CD4-positive, CD25-positive, alpha-beta regulatory T cell (primary cell): ENCODE results near the gene SCYL3. TPM values are rescaled to one million over a fixed set of nuclear protein-coding genes. Genes with fewer than 3 reads are reported as not detected.

Experiments used
- ATAC-seq, 2 donors: fragments of 150-1000 bp; cut with Tn5 transposase; one replicate each; pipeline ENCODE4 v1.10.0; 2021; ENCODE audit warnings: low read depth in 2 of 2, moderate number of reproducible peaks in 2 of 2, moderate library complexity in 1 of 2
- DNase-seq, 3 donors: peaks; one replicate each; pipeline versions ENCODE4 v3.0.0 to v3.0.0-alpha.2; 2012 to 2022; ENCODE audit warnings: mixed read lengths in 1 of 3
- H3K27ac ChIP-seq: one replicate; pipeline ENCODE4 v1.7.0; 2013; ENCODE audit warnings: mild to moderate bottlenecking, low read length; ENCODE audit not compliant: insufficient read depth, poor library complexity, severe bottlenecking
- H3K27me3 ChIP-seq: one replicate; pipeline ENCODE4 v1.7.0; 2013; ENCODE audit warnings: low read length; ENCODE audit not compliant: control insufficient read depth, insufficient read depth
- H3K36me3 ChIP-seq: one replicate; pipeline ENCODE4 v1.7.0; 2013; ENCODE audit warnings: mild to moderate bottlenecking, low read length, moderate library complexity; ENCODE audit not compliant: control insufficient read depth, insufficient read depth
- H3K4me1 ChIP-seq: 2 replicates; pipeline ENCODE4 v1.7.0; 2013; ENCODE audit warnings: mild to moderate bottlenecking, low read length; ENCODE audit not compliant: insufficient read depth, control insufficient read depth, poor library complexity, severe bottlenecking
- H3K4me3 ChIP-seq: one replicate; pipeline ENCODE4 v1.7.0; 2013; ENCODE audit warnings: low read depth, mild to moderate bottlenecking, low read length, moderate library complexity
- H3K9me3 ChIP-seq, 2 experiments: 1 replicate in 1 of 2; 2 replicates in 1 of 2; pipeline ENCODE4 v1.7.0; 2013; ENCODE audit warnings: low read length in 2 of 2, mild to moderate bottlenecking in 1 of 2, moderate library complexity in 1 of 2; ENCODE audit not compliant: control insufficient read depth in 2 of 2
- H3K27ac Mint-ChIP-seq, 3 donors: one replicate each; pipeline ENCODE4 v1.8.0; 2020 to 2022; ENCODE audit warnings: mild to moderate bottlenecking in 3 of 3, mixed read lengths in 3 of 3, moderate library complexity in 2 of 3
- H3K27me3 Mint-ChIP-seq: one replicate; pipeline ENCODE4 v1.8.0; 2022; ENCODE audit warnings: mild to moderate bottlenecking, mixed read lengths
- H3K36me3 Mint-ChIP-seq: one replicate; pipeline ENCODE4 v1.8.0; 2020; ENCODE audit warnings: mixed read lengths
- H3K4me1 Mint-ChIP-seq, 4 donors: one replicate each; pipeline ENCODE4 v1.8.0; 2020 to 2022; ENCODE audit warnings: mixed read lengths in 4 of 4, mild to moderate bottlenecking in 1 of 4
- H3K4me3 Mint-ChIP-seq, 4 donors: one replicate each; pipeline ENCODE4 v1.8.0; 2020 to 2022; ENCODE audit warnings: mild to moderate bottlenecking in 4 of 4, mixed read lengths in 4 of 4, moderate library complexity in 3 of 4
- H3K9me3 Mint-ChIP-seq, 7 donors: one replicate each; pipeline ENCODE4 v1.8.0; 2020 to 2022; ENCODE audit warnings: mixed read lengths in 7 of 7, mild to moderate bottlenecking in 3 of 7, moderate library complexity in 2 of 7
- polyA plus RNA-seq, 4 donors: library from polyadenylated mRNA; unstranded; fragments of 300-500 nt; fragmentation: Illumina TruSeq; gene quantifications; one replicate each; pipeline ENCODE4 v1.2.3, GENCODE V29; 2021
- total RNA-seq: library from RNA; stranded (reverse); gene quantifications from one replicate; pipeline ENCODE4 v1.2.3, GENCODE V29; 2022

Gene SCYL3
- total and polyA plus RNA-seq, 5 donors from 2014 or later: 14.0 to 18.9 (median 15.1) TPM

DNA sequence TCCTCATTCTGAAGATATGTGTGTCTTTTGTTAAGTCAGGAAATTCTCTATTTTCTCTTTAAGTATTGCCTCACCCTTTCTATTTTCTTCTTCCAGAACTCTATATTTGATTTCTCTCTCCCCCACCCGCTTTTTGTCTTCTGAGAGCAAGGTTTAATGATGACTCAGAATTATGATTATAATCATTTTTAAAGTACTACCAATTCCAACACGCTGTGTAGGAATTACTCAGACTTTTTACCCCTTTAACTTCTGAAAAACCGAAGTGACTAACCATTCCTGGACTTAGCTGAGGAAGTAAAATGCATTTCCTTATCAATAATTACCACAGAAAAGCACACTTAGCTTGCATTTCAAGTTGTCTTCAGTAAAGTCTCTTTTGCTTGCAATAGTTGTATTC is 20.8 kb upstream of the SCYL3 start:
- H3K4me1 ChIP-seq: no peaks in the 10 kb centered on the region
- H3K27me3 Mint-ChIP-seq: no peaks in the 10 kb centered on the region
- H3K36me3 ChIP-seq: no peaks in the 10 kb centered on the region
- DNase-seq (no peak), ATAC-seq (no peak)
- H3K36me3 Mint-ChIP-seq: peaks cover 21% of the 10 kb centered on the region
- H3K4me1 Mint-ChIP-seq: peaks cover 0 to 7% (median 4%) of the 10 kb centered on the region in 4 donors
- peak overlapping the region in 1 of 3 donors; percentile 42 for H3K27ac Mint-ChIP-seq
- no peaks in the 10 kb centered on the region for H3K9me3 ChIP-seq
- H3K4me3 ChIP-seq: no peak overlapping the region
- H3K27me3 ChIP-seq: no peaks in the 10 kb centered on the region
- H3K9me3 Mint-ChIP-seq: peaks cover 0 to 4% (median 0%) of the 10 kb centered on the region in 7 donors
- no peak overlapping the region for H3K27ac ChIP-seq
- H3K4me3 Mint-ChIP-seq: no peak overlapping the region

DNA sequence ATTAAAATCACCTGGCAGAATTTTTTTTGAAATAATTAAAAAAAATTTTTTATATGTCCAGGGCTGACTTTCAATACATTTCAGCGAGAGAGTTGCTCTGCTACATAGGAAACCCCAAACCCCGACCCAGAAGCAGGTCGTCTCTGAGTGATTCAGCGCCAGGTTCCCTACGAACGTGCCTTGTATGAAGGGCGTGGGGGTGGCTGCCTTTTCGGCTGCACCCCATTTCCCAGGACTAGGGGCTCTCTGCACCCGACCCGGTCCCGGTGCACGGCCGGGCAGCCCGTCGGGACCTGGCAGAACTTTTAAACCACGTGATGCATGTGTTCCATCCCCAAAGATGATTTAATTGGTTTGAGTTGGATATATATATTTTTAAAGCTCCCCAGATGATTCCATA is 15.8 kb upstream of the SCYL3 start:
- H3K4me1 ChIP-seq: no peaks in the 10 kb centered on the region
- H3K9me3 Mint-ChIP-seq: peaks cover 0 to 6% (median 0%) of the 10 kb centered on the region in 7 donors
- H3K27me3 Mint-ChIP-seq: no peaks in the 10 kb centered on the region

DNA sequence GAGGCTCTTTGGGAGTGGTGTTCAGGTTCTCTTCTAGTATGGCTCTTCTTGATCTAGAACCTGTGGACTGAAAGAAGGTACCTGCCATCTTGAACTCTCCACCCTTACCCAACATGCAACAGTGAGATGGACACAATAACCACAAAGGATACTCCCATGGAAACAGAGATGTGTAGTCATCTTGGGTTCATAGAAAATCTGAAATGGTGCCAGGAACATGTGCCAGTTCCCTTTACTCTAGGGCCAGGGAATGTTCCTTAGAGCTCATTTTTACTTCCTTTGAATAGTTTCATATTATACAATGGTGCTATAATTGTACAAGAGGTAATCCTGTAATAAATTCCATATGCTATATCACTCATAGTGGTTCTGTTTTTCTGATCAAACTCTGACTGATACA is 13.2 kb upstream of the SCYL3 start:
- H3K4me1 ChIP-seq: peaks cover 13% of the 10 kb centered on the region
- H3K4me3 ChIP-seq: no peak overlapping the region
- Mint-ChIP-seq H3K36me3 (no peaks in the 10 kb centered on the region), H3K4me3 (peak overlapping the region in 1 of 4 donors; percentile 13), H3K27me3 (peaks cover 8% of the 10 kb centered on the region), H3K27ac (no peak overlapping the region), H3K4me1 (peaks cover 15 to 39% (median 22%) of the 10 kb centered on the region in 4 donors), H3K9me3 (peaks cover 0 to 3% (median 0%) of the 10 kb centered on the region in 7 donors)
- H3K36me3 ChIP-seq: no peaks in the 10 kb centered on the region
- H3K9me3 ChIP-seq: no peaks in the 10 kb centered on the region
- H3K27ac ChIP-seq: no peak overlapping the region
- H3K27me3 ChIP-seq: no peaks in the 10 kb centered on the region
- no peak for DNase-seq
- no peak for ATAC-seq

More for the DNA sequence above, 15.8 kb upstream of the SCYL3 start:
- Mint-ChIP-seq H3K4me1 (peaks cover 9 to 21% (median 14%) of the 10 kb centered on the region in 4 donors), H3K36me3 (peaks cover 11% of the 10 kb centered on the region), H3K27ac (peak overlapping the region in 1 of 3 donors; percentile 1), H3K4me3 (no peak overlapping the region)
- Histone ChIP-seq H3K4me3 (no peak overlapping the region), H3K36me3 (no peaks in the 10 kb centered on the region), H3K9me3 (no peaks in the 10 kb centered on the region), H3K27me3 (no peaks in the 10 kb centered on the region), H3K27ac (no peak overlapping the region)
- no peak for DNase-seq
- no peak for ATAC-seq

GRCh38 chr1:169904834-169905233 is 11.1 kb upstream of the SCYL3 start:
- H3K27me3 Mint-ChIP-seq: peaks cover 16% of the 10 kb centered on the region
- no peaks in the 10 kb centered on the region for H3K36me3 ChIP-seq
- peak overlapping the region in 1 of 3 donors; percentile 52 for H3K27ac Mint-ChIP-seq
- peak overlapping the region in 1 of 4 donors; percentile 16 for H3K4me3 Mint-ChIP-seq
- no peaks in the 10 kb centered on the region for H3K36me3 Mint-ChIP-seq
- H3K4me3 ChIP-seq: no peak overlapping the region
- H3K4me1 Mint-ChIP-seq: peaks cover 15 to 36% (median 22%) of the 10 kb centered on the region in 4 donors
- ATAC-seq: no peak
- no peaks in the 10 kb centered on the region for H3K9me3 ChIP-seq
- no peak overlapping the region for H3K27ac ChIP-seq
- peaks cover 13% of the 10 kb centered on the region for H3K4me1 ChIP-seq
- H3K9me3 Mint-ChIP-seq: peaks cover 0 to 2% (median 0%) of the 10 kb centered on the region in 7 donors
- no peaks in the 10 kb centered on the region for H3K27me3 ChIP-seq
- DNase-seq: no peak

DNA sequence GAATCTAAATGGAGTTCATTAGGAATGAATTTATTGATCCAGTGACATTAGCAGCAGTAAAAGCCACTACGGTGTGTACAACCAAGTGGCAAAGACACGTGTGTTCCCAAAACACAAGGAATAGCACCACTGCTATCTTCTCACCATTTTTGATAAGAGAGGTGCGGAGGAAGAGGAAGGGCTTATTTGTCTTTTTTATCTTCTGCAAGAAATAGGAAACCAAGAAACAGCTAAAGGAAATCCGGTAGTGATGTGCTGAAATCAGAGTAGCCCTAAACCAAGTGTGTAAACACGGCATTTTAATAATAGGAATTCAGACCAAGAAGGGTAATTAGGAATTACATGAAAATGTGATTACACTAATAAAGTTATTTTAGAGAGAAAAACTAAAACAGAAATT is 9.1 kb upstream of the SCYL3 start:
- H3K27me3 ChIP-seq: peaks cover 7% of the 10 kb centered on the region
- H3K27me3 Mint-ChIP-seq: peaks cover 24% of the 10 kb centered on the region
- H3K36me3 Mint-ChIP-seq: no peaks in the 10 kb centered on the region
- peaks cover 8 to 22% (median 10%) of the 10 kb centered on the region in 4 donors for H3K4me1 Mint-ChIP-seq
- DNase-seq: peak in 1 of 3 donors; percentile 31
- H3K9me3 ChIP-seq: no peaks in the 10 kb centered on the region
- peak overlapping the region; percentile 57 for H3K4me3 ChIP-seq
- ATAC-seq: peak; percentile 34 to 37
- H3K27ac Mint-ChIP-seq: peak overlapping the region in 2 of 3 donors; percentile 0 to 16
- H3K4me1 ChIP-seq: peaks cover 13% of the 10 kb centered on the region
- peak overlapping the region; percentile 7 to 45 (median 22) for H3K4me3 Mint-ChIP-seq
- peaks cover 0 to 2% (median 0%) of the 10 kb centered on the region in 7 donors for H3K9me3 Mint-ChIP-seq
- H3K27ac ChIP-seq: no peak overlapping the region
- H3K36me3 ChIP-seq: no peaks in the 10 kb centered on the region

- no peak overlapping the region for H3K27ac Mint-ChIP-seq
- ATAC-seq (no peak), DNase-seq (no peak)
- peaks cover 0 to 2% (median 0%) of the 10 kb centered on the region in 7 donors for H3K9me3 Mint-ChIP-seq
- Histone ChIP-seq H3K27ac (no peak overlapping the region), H3K27me3 (peaks cover 9% of the 10 kb centered on the region), H3K36me3 (no peaks in the 10 kb centered on the region), H3K9me3 (no peaks in the 10 kb centered on the region), H3K4me3 (no peak overlapping the region), H3K4me1 (peaks cover 13% of the 10 kb centered on the region)
- H3K27me3 Mint-ChIP-seq: peaks cover 34% of the 10 kb centered on the region
- H3K4me1 Mint-ChIP-seq: peaks cover 8 to 22% (median 10%) of the 10 kb centered on the region in 4 donors
- no peaks in the 10 kb centered on the region for H3K36me3 Mint-ChIP-seq
- no peak overlapping the region for H3K4me3 Mint-ChIP-seq
Measured at GRCh38 chr1:169901115-169901514, 7.4 kb upstream of the SCYL3 start.

DNA sequence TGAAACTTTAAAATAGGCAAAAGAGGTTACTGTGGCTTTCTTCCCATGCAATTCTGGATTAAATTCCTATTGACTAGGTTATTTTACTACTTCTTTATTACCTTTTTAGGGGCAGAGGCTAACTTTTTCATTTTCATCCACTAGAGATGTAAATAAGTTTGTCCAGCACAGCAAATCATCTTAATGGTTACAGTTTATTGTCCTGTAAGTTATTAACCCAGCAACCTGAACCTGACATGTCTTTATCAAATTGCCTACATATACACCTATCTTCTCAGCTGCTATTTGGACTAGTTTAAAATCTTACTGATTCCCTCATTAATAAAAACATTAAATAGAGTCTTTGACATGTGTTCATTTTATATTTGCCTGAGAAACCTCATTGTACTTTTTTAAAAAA is 6.9 kb upstream of the SCYL3 start:
- H3K4me3 Mint-ChIP-seq: no peak overlapping the region
- Histone ChIP-seq H3K9me3 (no peaks in the 10 kb centered on the region), H3K4me1 (peaks cover 13% of the 10 kb centered on the region), H3K27ac (no peak overlapping the region), H3K4me3 (no peak overlapping the region), H3K27me3 (peaks cover 9% of the 10 kb centered on the region), H3K36me3 (no peaks in the 10 kb centered on the region)
- ATAC-seq (no peak), DNase-seq (no peak)
- peaks cover 8 to 22% (median 10%) of the 10 kb centered on the region in 4 donors for H3K4me1 Mint-ChIP-seq
- no peaks in the 10 kb centered on the region for H3K36me3 Mint-ChIP-seq
- peaks cover 0 to 2% (median 0%) of the 10 kb centered on the region in 7 donors for H3K9me3 Mint-ChIP-seq
- H3K27ac Mint-ChIP-seq: no peak overlapping the region
- peaks cover 34% of the 10 kb centered on the region for H3K27me3 Mint-ChIP-seq

GRCh38 chr1:169899519-169900217 is 6.0 kb upstream of the SCYL3 start:
- H3K36me3 Mint-ChIP-seq: no peaks in the 10 kb centered on the region
- no peak overlapping the region for H3K4me3 Mint-ChIP-seq
- no peaks in the 10 kb centered on the region for H3K9me3 Mint-ChIP-seq
- ATAC-seq: no peak
- DNase-seq: no peak
- no peak overlapping the region for H3K27ac Mint-ChIP-seq
- Histone ChIP-seq H3K4me3 (no peak overlapping the region), H3K4me1 (peaks cover 13% of the 10 kb centered on the region), H3K9me3 (no peaks in the 10 kb centered on the region), H3K27ac (no peak overlapping the region), H3K36me3 (no peaks in the 10 kb centered on the region), H3K27me3 (peaks cover 9% of the 10 kb centered on the region)
- peaks cover 8 to 23% (median 13%) of the 10 kb centered on the region in 4 donors for H3K4me1 Mint-ChIP-seq
- H3K27me3 Mint-ChIP-seq: peaks cover 34% of the 10 kb centered on the region
